ENCODE results near the gene HS6ST3. TPM values are rescaled to one million over a fixed set of nuclear protein-coding genes. Genes with fewer than 3 reads are reported as not detected.
A peak's percentile ranks its signal among the peaks of the same experiment; 100 is the strongest.

The HS6ST3 gene
- not detected in 2 replicates for total RNA-seq (2011; cell fraction: chromatin; rRNA removed; ENCODE audit: low replicate concordance)
- total RNA-seq (2011; cell fraction: nucleolus; rRNA removed), result not detected in 2 replicates
- not detected in 2 replicates for total RNA-seq (2011; cell fraction: nucleoplasm; rRNA removed)
- total RNA-seq (2014; rRNA removed), result not detected in 2 replicates
- not detected in 2 replicates for total RNA-seq (2014; rRNA removed; fragmentation: Illumina TruSeq; extraction: Trizol)
- not detected in 2 replicates for total RNA-seq (2015; rRNA removed; fragmentation: Illumina TruSeq; extraction: Trizol)
- not detected in 2 replicates for total RNA-seq (2021)
- not detected in 2 replicates for polyA plus RNA-seq (2011; rRNA removed)
- not detected in 2 replicates for polyA plus RNA-seq (2011; cell fraction: cytosol; rRNA removed)
- polyA plus RNA-seq (2011; cell fraction: nucleus; rRNA removed), result not detected in 2 replicates
- not detected in 2 replicates for polyA plus RNA-seq (2012)
- polyA plus RNA-seq (2014; fragmentation: Illumina TruSeq; extraction: Trizol), result not detected in 2 replicates
- not detected for polyA plus RNA-seq (2014; fragmentation: Nextera tagmentation; extraction: Ambion mirVana)
- polyA plus RNA-seq (2014; rRNA removed), result not detected in 2 replicates
- not detected in 2 replicates for polyA minus RNA-seq (2011; rRNA and poly(A)+ RNA removed)
- not detected in 2 replicates for polyA minus RNA-seq (2011; cell fraction: cytosol; rRNA and poly(A)+ RNA removed)
- polyA minus RNA-seq (2011; cell fraction: nucleus; rRNA and poly(A)+ RNA removed), result not detected in 2 replicates
- Bru-seq, nascent RNA, result percentile 1 among the genes with signal in this experiment
- BruChase-seq, experiment 1, labeled RNA remaining after a 2-hour chase, result percentile 3 among the genes with signal in this experiment
- BruChase-seq, experiment 2, labeled RNA remaining after a 6-hour chase, result percentile 3 among the genes with signal in this experiment
- long read RNA-seq, experiment 1, result 0 reads
- long read RNA-seq, experiment 2, result 0 reads
- long read RNA-seq, experiment 3, result 0 reads

GRCh38 chr13:96089749-96090239 lies at the start of gene HS6ST3:
Gene HS6ST3 (plus strand): TSS chr13:96090107.
- BruUV-seq (replicated peaks), result no TSS peak
- Histone ChIP-seq H3K4me3 (no peak within 1 kb of the TSS), H3K9me3 (replicated peaks; ENCODE audit: control insufficient read depth, insufficient read depth, low read depth, low read length) (no peaks in the 10 kb centered on the region), H3K4me2 (ENCODE audit: insufficient read depth, low read length) (no peak within 1 kb of the TSS), H3K9ac (ENCODE audit: insufficient read depth in 1 of 2, low read depth in 2 of 2, low read length in 2 of 2) (no peak within 1 kb of the TSS; a peak in 1 of 4 replicates), H3K9me1 (ENCODE audit: control insufficient read depth, insufficient read depth, low read length) (no peaks in the 10 kb centered on the region), H3K27me3 (ENCODE audit: control insufficient read depth in 2 of 2, insufficient read depth in 2 of 2, low read length in 2 of 2) (peaks cover 16 to 19% of the 10 kb centered on the region in 2 experiments), H2AFZ (ENCODE audit: low read depth, low read length) (no peak within 1 kb of the TSS), H4K20me1 (replicated peaks; ENCODE audit: control insufficient read depth, insufficient read depth, low read length) (no peaks in the 10 kb centered on the region), H3K4me1 (replicated peaks in 1 of 2; ENCODE audit: control insufficient read depth in 2 of 2, insufficient read depth in 2 of 2, low read length in 2 of 2) (peaks cover 0 to 18% of the 10 kb centered on the region in 2 experiments; a peak in 2 of 5 replicates), H3K27ac (ENCODE audit: extremely low read depth, low read depth, low read length) (no peak within 1 kb of the TSS), H3K79me2 (ENCODE audit: control insufficient read depth, insufficient read depth, low read length) (no peaks in the 10 kb centered on the region), H3K36me3 (ENCODE audit: control insufficient read depth, insufficient read depth, low read length) (no peaks in the 10 kb centered on the region)
- FAIRE-seq (no peak), DNase-seq (ENCODE audit: extremely low read depth in 1 of 4, low spot score in 3 of 4) (peak in 2 of 4 experiments; percentile 6 to 14), ATAC-seq (0 out of 3 replicates have a peak, but pooled peaks have one; percentile 21)
- WGBS (ENCODE audit: insufficient coverage, low coverage, missing lambda C conversion rate), result under 1% methylated on average over 24 of the region's 35 CpGs
- in situ Hi-C loops (cut with MboI) (no loop called here), intact Hi-C loops (cut with micrococcal nuclease) (no loop called here)
- ChIA-PET POLR2A (no interaction called here), CTCF (ENCODE audit: low intra/inter-chr PET ratio) (no interaction called here)
- 0 out of 2 replicates have a peak, but pooled peaks have one; percentile 57 for TF ChIP-seq EZH2 (IDR thresholded peaks at IDR 0.05; ENCODE audit: borderline replicate concordance, low read depth, low read length)
- TF ChIP-seq, protein P1, sequence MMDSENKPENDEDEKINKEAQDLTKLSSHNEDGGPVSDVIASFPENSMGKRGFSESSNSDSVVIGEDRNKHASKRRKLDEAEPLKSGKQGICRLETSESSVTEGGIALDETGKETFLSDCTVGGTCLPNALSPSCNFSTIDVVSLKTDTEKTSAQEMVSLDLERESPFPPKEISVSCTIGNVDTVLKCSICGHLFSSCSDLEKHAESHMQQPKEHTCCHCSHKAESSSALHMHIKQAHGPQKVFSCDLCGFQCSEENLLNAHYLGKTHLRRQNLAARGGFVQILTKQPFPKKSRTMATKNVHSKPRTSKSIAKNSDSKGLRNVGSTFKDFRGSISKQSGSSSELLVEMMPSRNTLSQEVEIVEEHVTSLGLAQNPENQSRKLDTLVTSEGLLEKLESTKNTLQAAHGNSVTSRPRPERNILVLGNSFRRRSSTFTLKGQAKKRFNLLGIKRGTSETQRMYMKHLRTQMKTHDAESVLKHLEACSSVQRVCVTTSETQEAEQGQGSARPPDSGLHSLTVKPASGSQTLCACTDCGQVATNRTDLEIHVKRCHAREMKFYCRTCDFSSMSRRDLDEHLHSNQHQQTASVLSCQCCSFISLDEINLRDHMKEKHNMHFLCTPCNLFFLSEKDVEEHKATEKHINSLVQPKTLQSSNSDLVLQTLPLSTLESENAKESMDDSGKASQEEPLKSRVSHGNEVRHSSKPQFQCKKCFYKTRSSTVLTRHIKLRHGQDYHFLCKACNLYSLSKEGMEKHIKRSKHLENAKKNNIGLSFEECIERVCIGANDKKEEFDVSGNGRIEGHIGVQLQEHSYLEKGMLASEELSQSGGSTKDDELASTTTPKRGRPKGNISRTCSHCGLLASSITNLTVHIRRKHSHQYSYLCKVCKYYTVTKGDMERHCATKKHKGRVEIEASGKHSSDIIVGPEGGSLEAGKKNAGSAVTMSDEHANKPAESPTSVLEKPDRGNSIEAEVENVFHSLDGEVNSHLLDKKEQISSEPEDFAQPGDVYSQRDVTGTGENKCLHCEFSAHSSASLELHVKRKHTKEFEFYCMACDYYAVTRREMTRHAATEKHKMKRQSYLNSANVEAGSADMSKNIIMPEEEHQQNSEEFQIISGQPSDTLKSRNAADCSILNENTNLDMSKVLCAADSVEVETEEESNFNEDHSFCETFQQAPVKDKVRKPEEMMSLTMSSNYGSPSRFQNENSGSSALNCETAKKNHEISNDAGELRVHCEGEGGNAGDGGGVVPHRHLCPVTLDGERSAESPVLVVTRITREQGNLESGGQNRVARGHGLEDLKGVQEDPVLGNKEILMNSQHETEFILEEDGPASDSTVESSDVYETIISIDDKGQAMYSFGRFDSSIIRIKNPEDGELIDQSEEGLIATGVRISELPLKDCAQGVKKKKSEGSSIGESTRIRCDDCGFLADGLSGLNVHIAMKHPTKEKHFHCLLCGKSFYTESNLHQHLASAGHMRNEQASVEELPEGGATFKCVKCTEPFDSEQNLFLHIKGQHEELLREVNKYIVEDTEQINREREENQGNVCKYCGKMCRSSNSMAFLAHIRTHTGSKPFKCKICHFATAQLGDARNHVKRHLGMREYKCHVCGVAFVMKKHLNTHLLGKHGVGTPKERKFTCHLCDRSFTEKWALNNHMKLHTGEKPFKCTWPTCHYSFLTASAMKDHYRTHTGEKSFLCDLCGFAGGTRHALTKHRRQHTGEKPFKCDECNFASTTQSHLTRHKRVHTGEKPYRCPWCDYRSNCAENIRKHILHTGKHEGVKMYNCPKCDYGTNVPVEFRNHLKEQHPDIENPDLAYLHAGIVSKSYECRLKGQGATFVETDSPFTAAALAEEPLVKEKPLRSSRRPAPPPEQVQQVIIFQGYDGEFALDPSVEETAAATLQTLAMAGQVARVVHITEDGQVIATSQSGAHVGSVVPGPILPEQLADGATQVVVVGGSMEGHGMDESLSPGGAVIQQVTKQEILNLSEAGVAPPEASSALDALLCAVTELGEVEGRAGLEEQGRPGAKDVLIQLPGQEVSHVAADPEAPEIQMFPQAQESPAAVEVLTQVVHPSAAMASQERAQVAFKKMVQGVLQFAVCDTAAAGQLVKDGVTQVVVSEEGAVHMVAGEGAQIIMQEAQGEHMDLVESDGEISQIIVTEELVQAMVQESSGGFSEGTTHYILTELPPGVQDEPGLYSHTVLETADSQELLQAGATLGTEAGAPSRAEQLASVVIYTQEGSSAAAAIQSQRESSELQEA (IDR thresholded peaks at IDR 0.05; ENCODE audit: low read depth), result no peak
- no peak for TF ChIP-seq IFI16 (CRISPR knock-in tag; IDR thresholded peaks at IDR 0.05)
- TF ChIP-seq DDX20 (tag; IDR thresholded peaks at IDR 0.05; ENCODE audit: low read depth), result no peak
- TF ChIP-seq PURB (CRISPR knock-in tag; IDR thresholded peaks at IDR 0.05; ENCODE audit: low read depth), result no peak
- no peak for TF ChIP-seq TFAM (CRISPR knock-in tag; conservative IDR thresholded peaks at IDR 0.05)
- TF ChIP-seq ZNF561 (CRISPR knock-in tag; conservative IDR thresholded peaks at IDR 0.05), result no peak
